Smooth muscle cell of the brain vasculature (primary cell): ENCODE data around the gene TAF11.
"Not testable (repeated sequence)": the region's sequence is repeated elsewhere in the genome, so short reads cannot be mapped to it uniquely, and the experiment has no call there.

ENCODE experiments used
- DNase-seq: peaks from one replicate; pipeline ENCODE4 v3.0.0-alpha.2; 2012; ENCODE audit warnings: low read depth, low spot score

TAF11 gene

DNA sequence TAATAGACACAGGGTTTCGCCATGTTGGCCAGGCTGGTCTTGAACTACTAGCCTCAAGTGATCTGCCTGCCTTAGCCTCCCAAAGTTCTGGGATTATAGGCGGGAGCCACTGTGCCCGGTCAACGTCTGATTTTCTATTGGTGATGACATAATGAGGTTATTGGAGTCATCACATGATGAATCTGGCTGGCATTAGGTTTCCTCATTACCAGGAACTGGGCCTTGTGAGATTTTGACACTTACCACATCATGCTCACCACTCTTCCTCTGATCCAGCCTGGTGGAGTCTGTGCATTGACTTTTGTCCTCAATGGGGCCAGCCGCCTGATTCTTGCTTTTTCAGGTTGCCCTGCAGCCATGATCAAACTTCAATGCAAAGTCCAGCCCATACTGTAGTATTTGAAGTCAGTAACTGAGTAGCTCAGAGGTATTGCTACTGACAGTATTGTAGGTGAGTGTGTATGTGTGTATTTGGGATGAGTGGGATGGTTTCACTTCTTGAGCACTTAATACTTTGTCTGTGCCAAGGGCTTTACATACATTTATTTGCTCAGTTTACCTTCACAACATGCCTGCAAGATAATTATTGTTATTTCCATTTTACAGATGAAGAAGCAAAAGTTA lies 17.3 kb upstream of the TAF11 start:
- DNase-seq = no peak

DNA sequence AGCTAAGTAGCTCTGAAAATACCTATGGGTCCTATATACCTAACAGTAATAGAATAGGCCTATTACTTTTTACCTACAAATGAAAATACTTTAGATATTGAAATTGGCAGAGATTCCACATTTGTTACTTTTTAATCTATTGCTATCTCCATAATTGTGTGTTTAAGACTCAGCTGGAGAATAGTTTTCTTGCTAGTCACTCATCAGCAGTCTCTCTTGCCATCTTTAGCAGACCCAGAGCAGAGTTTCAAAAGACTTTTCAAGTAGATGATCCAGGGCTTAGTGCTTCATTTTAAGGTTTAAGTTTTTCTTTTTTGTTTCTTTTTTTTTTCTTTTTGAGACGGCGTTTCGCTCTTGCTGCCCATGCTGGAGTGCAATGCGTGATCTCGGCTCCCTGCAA lies 14.1 kb upstream of the TAF11 start:
- no peak for DNase-seq

DNA sequence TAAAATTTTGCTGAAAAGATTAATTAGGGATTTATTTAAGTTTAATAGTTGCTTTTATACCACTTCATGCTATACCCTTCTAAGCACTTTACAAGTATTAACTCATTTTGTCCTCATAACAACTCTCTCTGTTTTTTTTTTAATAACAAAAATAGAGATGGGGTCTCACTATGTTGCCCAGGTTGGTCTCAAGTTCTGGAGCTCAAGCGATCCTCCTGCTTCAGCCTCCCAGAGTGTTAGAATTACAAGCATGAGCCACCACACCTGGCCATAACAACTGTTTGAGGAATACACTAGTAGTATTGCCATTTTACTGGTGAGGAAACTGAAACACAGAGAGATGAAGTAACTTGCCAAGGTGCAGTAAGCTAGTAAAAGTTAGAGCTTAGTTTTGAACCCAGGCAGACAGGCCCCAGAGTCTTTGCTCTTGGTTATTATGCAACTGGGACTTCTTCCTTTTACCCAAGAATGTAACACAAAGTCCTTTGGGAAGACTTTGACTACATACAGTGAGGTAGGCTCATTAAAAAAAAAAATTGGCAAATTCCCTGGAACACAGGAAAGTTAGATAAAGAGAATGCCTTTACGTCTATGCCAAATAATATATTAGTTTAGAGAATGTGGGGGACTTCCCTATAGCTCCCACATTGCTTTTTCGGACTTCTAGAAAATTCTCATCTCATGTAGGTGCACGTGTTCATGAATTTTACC lies 12.6 kb upstream of the TAF11 start:
- DNase-seq = no peak

DNA sequence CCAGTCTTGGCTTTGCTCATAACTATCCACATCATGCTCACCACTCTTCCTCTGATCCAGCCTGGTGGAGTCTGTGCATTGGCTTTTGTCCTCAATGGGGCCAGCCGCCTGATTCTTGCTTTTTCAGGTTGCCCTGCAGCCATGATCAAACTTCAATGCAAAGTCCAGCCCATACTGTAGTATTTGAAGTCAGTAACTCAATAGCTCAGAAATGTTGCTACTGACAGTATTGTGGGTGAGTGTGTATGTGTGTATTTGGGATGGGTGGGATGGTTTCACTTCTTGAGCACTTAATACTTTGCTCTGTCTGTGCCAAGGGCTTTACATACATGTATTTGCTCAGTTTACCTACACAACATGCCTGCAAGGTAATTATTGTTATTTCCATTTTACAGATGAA lies 11.9 kb upstream of the TAF11 start:
- not testable (repeated sequence) for DNase-seq

DNA sequence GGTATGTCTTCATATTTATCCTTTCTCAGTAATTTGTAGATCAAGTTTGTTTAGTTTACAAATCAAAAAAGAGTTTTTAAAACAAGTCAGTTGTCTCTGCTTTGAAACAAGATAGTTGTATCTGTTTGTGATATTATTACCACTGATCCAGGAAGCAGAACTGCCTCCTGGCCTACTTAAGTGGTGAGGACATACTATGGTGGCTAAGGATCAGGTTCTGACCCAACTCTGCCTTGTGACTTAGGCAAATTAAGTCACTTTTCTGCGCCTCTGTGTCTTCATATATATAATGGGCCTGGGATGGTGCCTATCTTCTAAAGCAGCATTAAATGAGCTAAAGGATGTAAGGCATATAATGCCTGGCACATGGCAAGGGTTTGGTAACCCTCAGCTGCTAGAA lies 9.9 kb upstream of the TAF11 start:
- no peak for DNase-seq

DNA sequence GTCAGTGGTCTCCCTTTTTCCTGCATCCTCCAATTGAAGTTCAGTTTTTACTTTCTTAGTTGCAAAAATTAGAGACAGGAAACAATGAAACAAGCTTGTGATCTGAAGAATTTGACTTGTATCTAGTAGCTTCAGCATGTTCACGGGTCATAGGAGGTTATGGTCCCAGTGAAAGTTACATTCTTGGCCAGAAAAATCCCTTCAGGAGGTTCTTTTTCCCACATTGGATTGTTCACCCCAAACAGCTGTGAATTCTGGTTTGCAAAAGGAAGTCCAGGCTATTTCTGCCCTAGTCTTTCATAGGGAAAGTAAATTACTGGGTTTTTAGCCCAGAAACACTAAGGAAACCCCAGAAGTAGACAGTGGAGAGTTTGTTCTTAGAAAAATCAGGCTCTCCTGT lies 9.3 kb upstream of the TAF11 start:
- no peak for DNase-seq

DNA sequence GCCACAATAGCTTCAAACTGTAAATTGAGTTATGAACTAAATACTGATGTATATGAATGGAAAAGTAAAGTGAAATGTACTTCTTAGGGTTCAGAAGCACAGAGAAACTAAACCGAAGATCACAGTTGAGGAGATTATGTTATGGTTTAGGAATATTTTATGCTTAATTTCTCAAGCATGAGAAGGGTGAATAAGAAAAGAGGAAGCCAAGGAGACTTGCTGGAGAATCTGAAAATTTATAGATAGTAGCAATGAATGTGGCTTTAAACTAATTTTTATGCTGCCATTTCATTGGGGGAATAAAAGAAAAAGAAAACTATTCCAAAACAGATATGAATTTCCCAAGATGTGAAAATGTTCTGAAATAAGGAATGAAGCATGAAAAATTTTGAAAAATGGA lies 6.9 kb upstream of the TAF11 start:
- DNase-seq = no peak

DNA sequence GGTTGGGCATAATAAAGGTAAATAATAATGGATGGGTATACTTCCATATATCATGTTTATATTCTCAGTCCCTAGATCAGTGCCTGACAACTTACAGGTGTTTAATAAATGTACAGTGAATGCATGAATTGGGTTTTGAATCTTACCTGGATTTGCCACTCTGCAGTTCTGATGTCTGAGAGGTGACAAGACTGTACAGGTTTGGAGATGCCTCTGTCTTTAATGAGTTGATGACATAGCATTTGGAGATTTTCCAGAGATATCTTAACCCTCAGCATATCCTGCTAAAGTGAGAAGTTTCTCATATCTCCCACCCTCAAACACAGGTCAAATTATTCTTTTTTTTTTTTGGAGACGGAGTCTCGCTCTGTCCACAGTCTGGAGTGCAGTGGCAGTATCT lies 3.5 kb upstream of the TAF11 start:
- no peak for DNase-seq

DNA sequence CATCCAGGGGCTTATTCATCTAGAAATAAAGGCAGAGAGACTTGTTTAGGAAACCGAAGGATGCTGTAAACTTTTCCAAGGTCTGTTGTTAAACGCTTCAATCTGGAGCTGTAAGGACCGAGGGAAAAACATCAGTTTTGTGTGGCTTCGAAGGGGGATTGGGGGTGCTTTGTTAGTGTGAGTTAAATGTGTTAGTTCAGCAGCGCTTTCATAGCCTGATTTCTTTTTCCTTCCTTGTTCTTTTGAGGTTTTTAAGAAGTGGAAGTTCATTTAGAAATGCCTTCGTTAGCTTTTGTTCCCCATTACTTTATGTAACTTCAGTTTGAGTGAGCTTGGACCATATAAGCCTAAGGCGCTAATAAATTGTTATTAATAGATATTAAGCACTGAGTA lies 2.7 kb upstream of the TAF11 start:
- no peak for DNase-seq

DNA sequence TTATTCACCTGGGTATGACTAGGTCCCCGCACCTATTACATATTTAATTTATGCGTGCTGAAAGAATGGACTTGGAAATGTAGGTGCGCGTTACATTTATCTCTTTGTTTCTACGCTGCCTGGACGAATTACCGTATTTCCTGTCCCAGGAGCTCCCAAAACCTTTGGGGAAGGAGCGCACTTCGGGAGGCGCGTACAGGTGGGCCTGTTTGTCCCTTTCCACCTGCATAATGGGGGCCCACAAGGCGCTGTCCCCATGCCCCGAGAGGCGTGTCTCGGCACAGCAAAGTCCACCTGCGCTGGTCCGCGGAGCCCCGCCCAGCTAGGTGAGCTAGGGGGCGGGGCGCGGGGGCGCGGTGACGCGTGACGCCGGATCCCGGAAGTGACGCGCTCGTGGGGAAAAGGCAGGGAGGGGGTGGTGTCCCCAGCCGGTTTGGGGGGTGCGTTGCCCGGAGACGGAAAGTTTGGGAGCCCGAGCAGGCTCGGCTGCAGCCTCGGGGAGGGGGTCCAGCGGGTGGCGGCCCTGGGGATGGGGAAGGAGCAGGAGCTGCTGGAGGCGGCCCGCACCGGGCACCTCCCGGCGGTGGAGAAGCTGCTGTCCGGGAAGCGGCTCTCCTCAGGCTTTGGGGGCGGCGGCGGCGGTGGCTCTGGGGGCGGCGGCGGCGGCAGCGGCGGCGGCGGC lies 1.2 kb upstream of the TAF11 start, which contains the start of gene ANKS1A:
Gene ANKS1A, plus strand, starts transcription at position 382 of the 682 bp plus-strand sequence. Its CDS starts 148 bp downstream, at position 530.
- no peak for DNase-seq

DNA sequence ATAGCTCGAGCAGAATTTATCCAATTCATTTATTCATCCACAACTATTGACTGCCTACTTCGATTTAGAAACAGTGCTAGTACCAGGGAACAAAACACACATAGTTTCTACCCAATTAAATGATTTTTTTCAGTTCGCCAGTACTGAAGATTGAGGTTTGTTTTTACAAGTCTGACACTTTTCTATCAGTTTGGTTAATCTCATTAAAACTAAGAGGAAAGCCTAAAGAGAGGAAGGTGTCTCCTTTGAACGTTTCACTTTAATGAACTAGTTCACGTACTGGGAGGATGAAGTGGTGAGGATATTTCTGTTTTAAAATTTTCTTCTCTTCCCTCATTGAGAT lies 643 bp upstream of the TAF11 start:
- DNase-seq = no peak

DNA sequence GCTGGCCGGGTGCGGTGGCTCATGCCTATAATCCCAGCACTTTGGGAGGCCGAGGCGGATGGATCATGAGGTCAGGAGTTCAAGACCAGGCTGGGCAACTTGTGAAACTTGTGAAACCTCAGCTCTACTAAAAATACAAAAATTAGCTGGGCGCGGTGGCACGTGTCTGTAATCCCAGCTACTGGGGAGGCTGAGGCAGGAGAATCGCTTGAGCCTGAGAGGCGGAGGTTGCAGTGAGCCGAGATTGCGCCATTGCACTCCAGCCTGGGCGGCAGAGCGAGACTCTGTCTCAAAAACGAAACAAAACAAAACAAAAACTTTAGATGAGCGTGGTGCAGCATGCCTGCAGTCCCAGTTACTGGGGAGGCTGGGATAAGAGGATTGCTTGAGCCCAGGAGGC lies 2.0 kb downstream of the TAF11 start:
- not testable (repeated sequence) for DNase-seq

DNA sequence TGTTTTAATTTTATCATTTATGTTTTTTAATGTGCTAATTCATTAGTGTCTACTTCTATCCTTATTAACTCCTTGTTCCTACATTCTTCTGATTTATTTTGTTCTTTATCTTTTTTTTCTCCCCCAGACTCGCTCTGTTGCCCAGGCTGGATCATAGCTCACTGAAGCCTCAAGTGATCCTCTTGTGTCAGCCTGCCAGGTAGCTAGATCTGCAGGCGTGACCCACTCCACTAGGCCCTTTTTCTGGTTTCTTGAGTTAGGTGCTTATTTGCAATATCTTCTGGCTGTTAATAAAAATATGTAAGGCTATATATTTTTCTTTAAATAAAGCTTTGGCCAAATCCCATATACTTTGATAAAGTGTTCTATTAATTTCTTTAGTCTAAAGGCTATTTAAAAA lies 2.8 kb downstream of the TAF11 start:
- DNase-seq = no peak

DNA sequence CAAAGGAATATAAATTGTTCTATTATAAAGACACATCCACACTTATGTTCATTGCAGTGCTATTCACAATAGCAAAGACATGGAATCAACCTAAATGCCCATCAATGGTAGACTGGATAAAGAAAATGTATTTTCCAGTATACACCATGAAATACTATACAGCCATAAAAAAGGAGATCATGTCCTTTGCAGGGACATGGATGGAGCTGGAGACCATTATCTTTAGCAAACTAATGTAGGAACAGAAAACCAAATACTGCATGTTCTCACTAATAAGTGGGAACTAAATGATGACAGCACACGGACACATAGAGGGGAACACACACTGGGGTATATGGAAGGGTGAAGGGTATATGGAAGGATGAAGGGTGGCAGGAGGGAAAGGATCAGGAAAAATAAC lies 3.8 kb downstream of the TAF11 start:
- not testable (repeated sequence) for DNase-seq

DNA sequence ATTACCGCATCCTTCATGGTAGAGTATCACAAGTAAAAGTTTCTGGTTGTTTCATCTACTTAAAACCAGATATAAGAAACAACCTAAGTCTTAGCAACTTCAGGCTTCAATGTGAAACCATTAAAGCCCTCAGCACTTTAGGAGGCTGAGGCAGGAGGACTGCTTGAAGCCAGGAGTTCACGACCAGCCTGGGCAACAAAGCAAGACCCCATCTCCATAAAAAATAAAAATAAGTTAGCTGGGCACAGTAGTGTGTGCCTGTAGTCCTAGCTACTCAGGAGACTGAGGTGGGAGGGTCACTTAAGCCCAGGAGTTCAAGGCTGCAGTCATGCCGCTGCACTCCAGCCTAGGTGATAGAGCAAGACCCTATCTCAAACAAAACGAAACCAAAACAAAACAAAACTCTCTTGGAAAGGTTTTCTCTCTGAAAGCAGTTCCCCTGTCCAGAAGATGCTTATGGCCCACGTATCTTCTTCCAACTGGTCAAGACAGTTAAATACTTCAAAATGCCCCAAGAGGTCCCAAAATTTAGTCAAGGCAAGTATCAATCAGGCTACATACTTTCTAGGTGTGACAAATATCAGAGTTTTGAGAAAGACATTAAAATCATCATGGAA lies 9.9 kb downstream of the TAF11 start:
- DNase-seq = no peak

DNA sequence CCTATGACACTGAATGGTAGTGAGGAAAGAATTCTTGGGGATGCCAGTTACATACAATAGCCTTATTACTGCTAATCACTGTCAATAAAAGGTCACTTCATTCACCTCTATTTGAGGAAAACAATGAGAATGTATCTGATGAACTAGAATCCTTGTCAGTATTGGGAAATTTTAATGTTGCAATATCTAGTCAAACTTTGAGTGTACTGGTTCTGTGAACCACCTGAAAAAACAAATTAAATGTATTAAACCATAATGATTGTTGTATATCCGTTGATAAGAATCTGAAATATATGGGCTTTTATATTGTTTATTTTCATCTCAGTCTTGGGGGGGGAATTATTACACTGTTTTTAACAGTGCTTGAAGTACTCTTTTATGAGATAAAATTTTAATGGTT lies 10.6 kb downstream of the TAF11 start:
- no peak for DNase-seq

DNA sequence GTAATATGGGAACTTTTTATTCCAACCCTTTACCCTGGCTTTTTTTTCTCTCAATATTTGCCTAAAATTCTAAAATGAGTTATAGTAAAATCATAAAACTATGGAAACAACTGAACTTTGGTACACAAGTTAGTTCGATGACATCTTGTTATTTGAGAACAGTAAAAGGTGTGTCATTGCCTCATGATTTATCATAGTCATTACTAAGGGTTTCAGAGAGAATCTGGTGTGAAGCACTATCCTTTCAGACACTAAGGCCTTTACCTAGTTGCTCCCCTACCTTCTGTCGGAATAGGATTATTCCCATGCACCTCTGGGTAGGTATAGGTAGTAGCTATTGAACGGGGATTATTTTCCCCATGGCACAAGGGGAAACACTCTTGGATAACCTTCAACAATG lies 11.4 kb downstream of the TAF11 start:
- DNase-seq = no peak

DNA sequence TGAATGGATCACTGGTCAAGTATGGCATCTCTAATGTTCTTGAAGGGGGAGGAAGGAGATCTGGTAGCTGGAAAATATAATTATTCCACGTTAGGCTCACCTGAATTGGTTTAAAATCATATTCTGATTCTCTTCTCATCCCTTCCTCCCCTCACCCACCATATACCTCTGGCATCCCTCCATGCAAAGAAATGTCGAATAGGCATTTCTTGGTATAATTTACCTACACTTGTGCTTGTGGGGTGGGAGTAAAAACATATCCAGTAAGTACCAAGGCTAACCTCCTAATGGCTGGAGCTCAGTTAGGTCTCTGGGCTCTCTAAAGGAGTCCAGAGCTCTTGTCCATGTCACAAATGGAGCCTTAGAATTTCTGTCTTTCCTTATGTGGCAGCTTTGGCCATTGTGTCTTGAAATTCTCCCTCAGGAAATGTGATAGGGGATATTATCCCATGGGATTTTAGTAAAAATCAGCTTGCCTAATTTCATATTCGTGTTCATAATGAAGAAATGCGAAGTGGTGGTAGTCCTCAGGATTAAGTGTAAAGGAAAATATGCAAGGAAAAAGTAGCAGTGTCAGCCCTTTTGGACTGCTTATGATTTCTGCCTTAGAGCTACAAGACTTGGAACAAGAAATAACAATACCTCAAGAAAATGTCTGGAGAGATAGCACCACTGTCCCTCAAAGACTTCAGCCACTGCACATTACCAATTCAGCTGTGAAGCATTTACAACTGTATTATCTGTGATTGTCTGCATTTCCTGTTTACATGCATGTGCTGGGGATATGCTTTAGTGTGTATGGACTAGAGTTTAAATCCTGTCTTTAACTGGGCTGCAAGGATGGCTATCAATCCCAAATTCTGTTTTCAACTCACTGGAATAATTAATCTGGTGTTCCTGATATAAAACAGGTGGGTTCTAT lies 12.3 kb downstream of the TAF11 start:
- DNase-seq = no peak

DNA sequence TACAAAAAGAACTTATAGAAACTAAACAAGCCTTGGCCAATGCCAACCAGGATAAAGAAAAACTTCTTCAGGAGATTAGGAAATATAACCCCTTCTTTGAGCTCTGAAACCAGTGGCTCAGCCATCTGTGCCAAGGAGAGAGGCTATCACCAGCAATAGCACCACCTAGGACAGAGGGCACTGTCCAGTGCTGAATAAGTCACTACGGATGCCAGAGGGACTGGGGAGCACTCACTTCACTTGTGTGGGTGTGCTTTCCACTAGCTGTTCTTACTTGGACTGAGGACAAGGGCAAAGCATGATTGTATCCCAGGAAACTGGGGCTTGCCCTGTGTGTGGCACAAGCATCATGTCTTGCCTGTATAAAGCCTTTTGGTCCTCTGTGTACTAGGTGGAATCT lies 15.5 kb downstream of the TAF11 start:
- no peak for DNase-seq

DNA sequence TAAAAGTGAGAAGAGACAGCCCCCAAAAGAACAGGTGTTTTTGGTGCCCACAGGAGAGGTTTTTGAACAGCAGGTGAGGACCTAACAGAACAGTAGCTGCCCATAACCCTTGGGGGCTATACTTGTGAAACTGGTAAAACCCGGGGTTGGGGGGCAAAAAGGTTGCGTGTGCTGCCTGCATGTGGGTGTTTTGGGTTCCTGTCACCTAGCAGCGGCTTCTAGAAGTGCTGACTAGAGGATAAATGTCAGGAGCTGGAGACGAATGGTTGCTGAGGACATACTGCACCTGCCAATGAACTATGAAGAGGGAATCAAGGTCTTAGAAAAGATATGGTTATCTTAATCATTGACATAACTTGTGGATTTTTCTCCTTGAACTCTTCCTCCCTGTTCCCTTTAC lies 16.0 kb downstream of the TAF11 start:
- no peak for DNase-seq

DNA sequence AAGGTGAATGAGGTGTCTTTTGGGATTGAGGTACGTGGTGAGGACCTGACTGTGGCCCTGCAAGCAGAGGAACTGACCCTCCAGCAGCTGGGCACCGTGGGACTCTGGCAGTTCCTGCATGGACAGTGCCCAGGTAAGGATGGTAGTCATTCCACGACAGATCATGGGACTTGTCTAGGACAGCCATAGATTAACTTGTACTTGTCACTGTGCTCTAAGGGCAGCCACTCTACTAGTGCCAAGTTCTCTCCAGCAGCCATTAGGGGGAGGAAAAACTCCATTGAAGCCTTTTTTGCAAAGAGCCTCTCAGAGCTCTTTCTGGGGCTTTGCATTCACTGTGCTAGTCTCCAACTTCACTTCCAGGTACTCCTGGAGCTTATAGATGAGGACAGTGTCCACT lies 20.4 kb downstream of the TAF11 start:
- DNase-seq = no peak

DNA sequence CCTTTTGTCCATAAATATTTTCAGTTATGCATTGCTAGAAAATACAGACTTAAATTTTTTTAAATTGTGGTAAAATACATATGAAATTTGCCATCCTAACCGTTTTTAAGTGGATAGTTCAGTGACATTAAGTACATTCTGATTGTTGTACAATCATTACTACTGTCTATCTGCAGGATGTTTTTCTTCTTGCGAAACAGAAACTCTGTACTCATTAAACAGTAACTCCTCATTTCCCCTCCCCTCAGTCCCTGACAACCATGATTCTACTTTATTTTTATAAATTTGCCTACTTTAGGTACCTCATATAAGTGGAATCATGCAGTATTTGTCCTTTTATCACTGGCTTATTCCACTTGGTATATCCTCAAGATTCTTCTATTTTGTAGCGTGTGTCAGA lies 21.3 kb downstream of the TAF11 start:
- no peak for DNase-seq
